Inflammatory macrophage treated with lipopolysaccharide for 1 hour (primary cell): ENCODE results near the gene UNC5C.

ENCODE experiments used
- DNase-seq, 2 donors: peaks; one replicate each; pipeline ENCODE4 v3.0.0-alpha.2; 2020 to 2022

UNC5C gene

GRCh38 chr4:95457353-95457752, 91.4 kb downstream of the UNC5C start:
- DNase-seq, result no peak

GRCh38 chr4:95450294-95450693, 98.5 kb downstream of the UNC5C start:
- no peak for DNase-seq

GRCh38 chr4:95446173-95446572, 102.6 kb downstream of the UNC5C start:
- no peak for DNase-seq

DNA sequence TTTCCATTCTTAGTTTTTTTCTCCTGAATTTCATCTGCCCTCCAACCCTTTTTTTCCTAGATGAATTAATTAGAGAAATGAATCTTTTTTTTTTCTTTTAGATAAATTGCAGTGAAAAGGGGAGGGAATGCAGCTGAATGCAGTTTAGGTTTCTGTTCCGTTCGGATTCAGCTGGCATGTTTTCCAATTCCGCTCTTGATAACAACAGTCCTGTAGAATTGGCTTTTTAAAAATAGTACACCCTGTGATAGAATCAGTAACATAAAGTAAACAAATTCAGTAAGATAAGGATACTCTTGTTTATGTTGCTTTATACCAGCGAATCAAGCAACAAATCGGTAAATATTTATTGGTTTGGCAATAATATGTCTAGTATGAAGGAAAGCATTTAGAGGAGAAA, 103.5 kb downstream of the UNC5C start:
- no peak for DNase-seq

- DNase-seq, result no peak
Observed at GRCh38 chr4:95444812-95445211, 104.0 kb downstream of the UNC5C start.

DNA sequence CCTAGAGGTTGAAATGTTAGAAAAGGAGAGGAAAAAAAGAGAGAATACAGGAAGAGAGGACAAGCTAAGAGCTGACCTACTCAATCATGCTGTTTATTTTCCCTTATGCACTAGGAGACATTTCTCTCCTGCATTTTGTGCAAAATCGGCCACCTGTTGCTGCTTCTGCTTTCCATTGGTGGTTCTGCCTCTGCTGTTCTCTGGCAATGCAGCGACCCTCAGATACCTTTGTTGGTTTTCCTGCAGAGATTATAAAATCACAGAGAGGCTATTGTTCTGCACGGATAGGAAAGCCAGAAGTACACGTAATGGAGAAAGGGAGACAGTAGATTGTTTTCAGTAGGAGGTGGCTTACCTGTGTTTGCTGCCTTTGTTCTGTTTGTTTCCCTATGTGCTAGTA, 108.9 kb downstream of the UNC5C start:
- DNase-seq, result no peak

GRCh38 chr4:95439071-95439470, 109.7 kb downstream of the UNC5C start:
- DNase-seq, result no peak

DNA sequence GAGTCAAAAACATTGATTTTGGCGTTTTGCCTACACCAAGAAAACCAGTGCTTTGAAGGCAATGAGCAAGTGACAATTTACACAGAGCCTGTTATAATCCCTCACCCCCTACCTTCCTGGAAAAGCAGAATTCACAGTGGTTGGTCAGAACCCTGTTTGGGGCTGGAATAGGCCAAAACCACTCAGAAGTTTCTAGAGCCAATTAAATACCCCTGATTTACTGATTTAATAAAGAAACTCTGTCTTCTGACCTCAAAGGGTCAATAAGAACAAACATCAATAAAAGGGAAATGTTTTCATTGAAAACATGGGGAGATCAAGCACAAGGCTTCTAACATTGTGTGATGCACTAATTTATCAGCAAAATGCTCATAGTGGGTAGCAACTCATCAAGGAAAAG, 116.3 kb downstream of the UNC5C start:
- DNase-seq, result no peak

DNA sequence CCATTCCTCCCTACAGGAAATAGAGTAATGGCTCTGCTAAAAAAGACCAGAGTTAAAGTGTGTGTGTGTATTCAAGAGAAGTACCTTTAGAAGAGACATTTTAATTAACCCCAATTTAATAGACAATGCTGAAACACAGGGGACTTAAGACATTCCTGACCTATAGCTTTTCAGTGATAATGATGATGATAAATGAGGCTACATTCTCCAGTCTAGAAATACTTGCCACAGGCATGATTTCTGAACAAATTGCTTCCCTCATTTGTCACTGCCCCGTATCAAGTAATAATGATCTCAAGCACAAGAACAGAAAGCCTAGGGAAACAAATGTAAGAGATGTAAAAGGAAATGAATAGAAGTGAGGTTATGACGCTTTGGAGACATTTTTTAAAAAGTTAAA, 117.1 kb downstream of the UNC5C start:
- DNase-seq, result no peak

- no peak for DNase-seq
Observed at GRCh38 chr4:95429416-95429815, 119.4 kb downstream of the UNC5C start.

GRCh38 chr4:95428291-95429070, 120.3 kb downstream of the UNC5C start:
- no peak for DNase-seq

DNA sequence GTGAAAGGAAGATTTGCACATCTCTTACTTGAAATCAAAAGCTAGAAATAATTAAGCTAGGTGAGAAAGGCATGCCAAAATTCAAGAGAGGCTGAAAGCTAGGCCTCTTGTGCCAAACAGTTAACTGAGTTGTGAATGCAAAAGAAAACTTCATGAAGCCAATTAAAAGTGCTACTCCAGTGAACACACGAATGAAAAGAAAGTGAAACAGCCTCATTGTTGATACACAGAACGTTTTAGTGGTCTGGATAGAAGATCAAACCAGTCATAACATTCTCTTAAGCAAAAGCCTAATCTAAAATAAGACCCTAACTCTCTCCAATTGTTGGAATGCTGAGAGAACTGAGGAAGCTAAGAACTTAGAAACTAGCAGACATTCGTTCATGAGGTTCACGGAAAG, 122.3 kb downstream of the UNC5C start:
- no peak for DNase-seq

- no peak for DNase-seq
Observed at GRCh38 chr4:95422436-95422835, 126.3 kb downstream of the UNC5C start.

DNA sequence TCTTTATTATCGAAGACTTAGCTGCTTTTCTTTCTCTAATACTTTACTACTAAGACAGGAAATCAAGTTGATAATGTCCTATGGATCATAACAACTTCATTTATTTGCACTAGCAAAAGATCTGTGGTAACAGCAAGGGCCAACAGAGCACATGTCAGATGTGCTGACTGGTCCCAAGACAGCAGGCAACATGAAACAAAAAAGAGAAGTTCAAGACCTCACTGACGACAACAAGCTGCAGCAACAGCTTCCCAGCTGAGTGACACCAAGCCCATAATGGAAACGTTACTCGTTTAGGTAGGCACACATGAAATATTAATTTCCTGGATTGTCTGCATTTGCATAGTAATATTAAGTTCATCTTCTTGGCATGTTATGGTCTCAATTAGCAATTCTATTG, 126.9 kb downstream of the UNC5C start:
- no peak for DNase-seq

DNA sequence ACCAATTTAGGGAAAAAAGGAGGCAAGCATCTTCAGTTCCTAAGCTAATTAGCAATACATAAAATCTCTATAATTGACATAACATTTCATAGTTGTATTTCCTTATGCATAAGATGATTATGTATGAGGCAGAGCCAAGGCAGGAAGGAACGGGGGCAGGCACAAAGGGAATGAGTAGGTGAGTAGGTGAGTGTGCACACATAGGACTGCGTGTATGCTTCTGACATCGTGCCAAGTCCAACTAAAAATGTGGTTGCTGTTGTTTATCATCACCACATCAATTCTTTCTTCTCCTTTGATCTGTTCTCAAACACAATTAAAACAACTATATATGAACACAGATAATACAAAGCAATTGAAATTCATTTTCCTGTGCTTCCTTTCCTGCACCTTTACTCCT, 131.2 kb downstream of the UNC5C start:
- no peak for DNase-seq

DNA sequence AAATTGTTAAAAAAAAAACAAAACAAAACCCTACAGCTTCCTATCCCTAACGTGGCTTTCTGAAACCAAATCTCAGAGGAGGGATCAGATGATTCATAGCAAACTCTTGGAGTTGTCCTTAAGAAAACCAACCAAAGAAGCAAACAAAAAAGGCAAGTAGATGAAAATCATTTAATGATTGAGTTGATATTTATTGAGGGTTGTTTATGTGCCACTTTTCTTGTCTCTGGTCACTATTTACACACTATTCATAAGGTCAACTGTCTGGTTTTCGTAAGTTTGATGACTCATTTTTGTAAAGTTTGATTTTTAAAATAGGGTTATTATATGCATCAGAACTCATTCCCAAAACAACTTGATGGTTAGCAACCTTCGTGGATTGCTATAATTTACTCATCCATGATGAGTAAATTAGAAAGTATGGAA, 133.4 kb downstream of the UNC5C start:
- DNase-seq, result no peak

DNA sequence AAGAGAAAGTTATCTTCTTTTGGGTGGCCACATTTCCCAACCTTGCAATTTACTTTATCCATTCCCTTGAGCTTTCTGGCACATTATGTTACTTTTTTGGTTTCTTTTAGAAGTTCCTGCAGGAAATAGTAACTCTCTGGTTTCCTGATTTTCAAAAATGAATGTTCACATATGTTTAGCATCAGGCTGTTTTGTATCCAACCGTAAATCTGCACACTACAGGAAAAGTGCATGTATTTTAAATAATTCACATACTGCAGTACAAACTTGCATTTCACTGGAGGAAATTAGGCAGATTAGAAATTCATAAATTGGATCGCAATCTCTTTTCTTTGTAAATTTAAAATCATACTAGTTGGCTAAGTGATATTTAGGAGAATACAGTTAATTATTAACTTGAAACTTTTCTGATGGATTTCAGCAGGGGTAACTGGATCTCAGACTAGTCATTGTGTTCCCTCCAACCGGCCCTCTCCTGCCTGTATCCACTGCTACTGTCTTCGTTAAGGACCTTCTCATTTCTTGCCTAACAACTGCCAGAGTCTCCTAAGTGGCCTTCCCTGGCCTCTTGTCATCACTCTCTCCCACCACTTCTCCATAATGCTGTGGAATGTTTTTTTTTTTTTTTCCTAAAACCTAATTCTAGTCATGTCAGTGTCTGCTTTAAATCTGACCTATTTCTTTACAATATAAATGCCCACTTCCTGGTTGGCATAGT, 137.2 kb downstream of the UNC5C start:
- no peak for DNase-seq

- DNase-seq, result no peak
Observed at GRCh38 chr4:95410387-95410977, 138.3 kb downstream of the UNC5C start.

- DNase-seq, result no peak
Observed at GRCh38 chr4:95409750-95410149, 139.0 kb downstream of the UNC5C start.

- no peak for DNase-seq
Observed at GRCh38 chr4:95409127-95409526, 139.6 kb downstream of the UNC5C start.

DNA sequence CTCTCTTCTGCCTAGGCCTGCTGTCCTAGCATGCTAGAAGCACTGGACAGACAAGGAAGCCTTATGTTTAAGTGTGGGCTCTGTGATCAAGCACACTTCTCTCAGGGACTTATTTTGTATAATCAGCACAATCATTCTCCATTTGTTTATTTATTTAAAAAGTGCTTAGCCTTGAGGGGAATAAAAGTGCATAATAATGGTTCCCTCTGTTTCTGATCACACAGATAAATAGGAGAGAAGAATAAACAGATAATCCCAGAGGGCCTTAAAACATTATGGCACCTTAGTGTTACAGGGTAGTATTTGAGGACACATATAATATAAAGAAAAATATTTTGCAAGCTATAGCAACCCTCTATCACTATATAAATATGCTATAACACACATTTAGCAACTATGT, 146.5 kb downstream of the UNC5C start:
- DNase-seq, result no peak

GRCh38 chr4:95398217-95398616, 150.6 kb downstream of the UNC5C start:
- DNase-seq, result no peak

DNA sequence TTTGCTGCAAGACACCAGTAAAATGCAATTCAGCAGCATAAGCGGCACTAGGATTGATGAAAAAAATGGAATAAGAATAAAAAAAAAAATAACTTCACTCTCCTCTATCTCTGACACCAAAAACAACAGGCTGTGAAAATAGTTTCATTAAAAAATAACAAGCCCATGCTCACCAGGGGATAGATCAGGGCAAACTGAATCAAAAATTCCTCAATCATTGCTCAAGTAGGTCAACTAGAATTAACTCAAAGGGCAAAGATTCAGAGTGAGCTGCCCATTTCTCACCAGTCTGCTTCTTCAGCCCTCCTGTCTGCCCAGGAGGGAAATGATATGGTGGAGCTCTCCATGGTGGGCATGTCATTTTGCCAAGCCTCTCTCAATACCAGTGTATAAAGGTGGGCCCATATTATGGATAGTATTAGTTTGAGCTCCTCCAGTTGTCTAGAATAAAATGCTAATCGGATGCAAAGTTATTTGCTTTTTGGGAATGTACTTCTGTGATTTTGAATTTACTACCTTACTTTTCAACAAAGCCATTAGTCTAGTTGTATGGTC, 153.9 kb downstream of the UNC5C start:
- no peak for DNase-seq

DNA sequence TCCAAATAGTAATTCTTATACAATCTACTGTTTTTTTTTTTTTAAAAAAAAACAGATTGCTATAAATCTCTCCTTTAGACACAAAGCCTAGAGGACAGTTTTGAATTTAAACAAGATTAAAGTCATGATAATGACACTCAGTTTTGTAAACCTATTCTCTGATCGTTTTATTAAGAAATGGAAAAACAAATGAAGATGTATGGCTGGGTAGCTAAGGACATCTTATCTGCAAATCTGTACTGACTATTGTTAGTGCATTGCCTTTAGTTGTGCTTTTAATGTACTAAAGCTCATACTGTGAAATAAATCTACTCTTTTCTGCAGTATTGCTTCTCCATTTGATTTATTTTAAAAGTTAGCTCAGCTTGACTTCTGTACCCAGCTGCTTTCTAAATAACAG, 155.0 kb downstream of the UNC5C start:
- DNase-seq, result no peak
